Caco-2 (cell line): ENCODE measurements around the gene MAN1A1. TPM values are rescaled to one million over a fixed set of nuclear protein-coding genes. Genes with fewer than 3 reads are reported as not detected.
A peak's percentile ranks its signal among the peaks of the same experiment; 100 is the strongest.

Experiments used
- BruUV-seq: library from RNA; stranded (reverse); fragments of 400-500 nt; replicated peaks from 2 replicates; lab custom pipeline; 2021; lab: Mats Ljungman, UMichigan
- CTCF ChIA-PET: fragments of 300-600 bp; sonication (Branson Sonifier 250); formaldehyde crosslinking; loops from one replicate; lab custom pipeline; 2022; ENCODE audit warnings: antibody characterized with exemption; lab: Charles Lee
- POLR2A ChIA-PET: fragments of 300-600 bp; sonication (Branson Sonifier 250); formaldehyde crosslinking; loops from one replicate; lab custom pipeline; 2022; ENCODE audit warnings: antibody characterized with exemption; lab: Charles Lee
- DNase-seq, 2 experiments: peaks; one replicate each; pipeline versions ENCODE4 v3.0.0 to v3.0.0-alpha.2; 2020 to 2022
- H3K27me3 ChIP-seq: replicated peaks from 2 replicates; pipeline ENCODE4 v1.6.0; 2011; ENCODE audit warnings: low read length; ENCODE audit not compliant: control insufficient read depth, insufficient read depth
- H3K36me3 ChIP-seq: 2 replicates; pipeline ENCODE4 v1.5.1; 2011; ENCODE audit warnings: low read length; ENCODE audit not compliant: control insufficient read depth, insufficient read depth
- H3K4me1 ChIP-seq: fragments of 250-450 bp; sonication (Bioruptor Pico); 2 replicates; pipeline ENCODE4 v1.5.1; 2020; ENCODE audit warnings: mild to moderate bottlenecking
- H3K4me3 ChIP-seq: 2 replicates; pipeline ENCODE4 v1.5.1; 2011; ENCODE audit warnings: low read depth, mild to moderate bottlenecking, control low read depth, low read length
- H3K9me3 ChIP-seq: fragments of 250-450 bp; sonication (Bioruptor Pico); 2 replicates; pipeline ENCODE4 v1.5.1; 2020; ENCODE audit warnings: mild to moderate bottlenecking, moderate library complexity
- H3K27ac Mint-ChIP-seq: one replicate; pipeline ENCODE4 v1.8.0; 2022; ENCODE audit warnings: mixed read lengths; ENCODE audit not compliant: unreplicated experiment
- H3K27me3 Mint-ChIP-seq: one replicate; pipeline ENCODE4 v1.8.0; 2022; ENCODE audit warnings: mixed read lengths; ENCODE audit not compliant: insufficient read depth, unreplicated experiment
- H3K36me3 Mint-ChIP-seq: one replicate; pipeline ENCODE4 v1.8.0; 2022; ENCODE audit warnings: mild to moderate bottlenecking, mixed read lengths; ENCODE audit not compliant: insufficient read depth, unreplicated experiment
- H3K4me1 Mint-ChIP-seq: one replicate; pipeline ENCODE4 v1.8.0; 2022; ENCODE audit warnings: low read depth, mixed read lengths; ENCODE audit not compliant: unreplicated experiment
- H3K4me3 Mint-ChIP-seq: one replicate; pipeline ENCODE4 v1.8.0; 2022; ENCODE audit warnings: mild to moderate bottlenecking, moderate library complexity, mixed read lengths; ENCODE audit not compliant: unreplicated experiment
- H3K9me3 Mint-ChIP-seq: one replicate; pipeline ENCODE4 v1.8.0; 2022; ENCODE audit warnings: mixed read lengths; ENCODE audit not compliant: unreplicated experiment
- intact Hi-C: fragments of 100-400 bp; cut with micrococcal nuclease; formaldehyde crosslinking; loops from one replicate; pipeline ENCODE4 v1.10.0; 2022; ENCODE audit not compliant: unreplicated experiment
- total RNA-seq: library from RNA; stranded (reverse); gene quantifications from 2 replicates; pipeline ENCODE4 v1.2.3, GENCODE V29; 2022
- TF ChIP-seq, protein P1 (sequence below), 2 experiments: fragments of 200-600 bp in 1 of 2; IDR thresholded peaks; 1 replicate in 1 of 2; 2 replicates in 1 of 2; pipeline versions ENCODE4 v1.5.1 to v1.8.0; 2011 to 2022; ENCODE audit warnings: antibody characterized with exemption in 1 of 2, control low read depth in 1 of 2, inconsistent platforms in 1 of 2, low read depth in 1 of 2, low read length in 1 of 2, mild to moderate bottlenecking in 1 of 2, moderate library complexity in 1 of 2; ENCODE audit not compliant: insufficient read depth in 1 of 2, severe bottlenecking in 1 of 2, unreplicated experiment in 1 of 2

The MAN1A1 gene
- total RNA-seq, 1 experiment from 2014 or later: 28.7 TPM

DNA sequence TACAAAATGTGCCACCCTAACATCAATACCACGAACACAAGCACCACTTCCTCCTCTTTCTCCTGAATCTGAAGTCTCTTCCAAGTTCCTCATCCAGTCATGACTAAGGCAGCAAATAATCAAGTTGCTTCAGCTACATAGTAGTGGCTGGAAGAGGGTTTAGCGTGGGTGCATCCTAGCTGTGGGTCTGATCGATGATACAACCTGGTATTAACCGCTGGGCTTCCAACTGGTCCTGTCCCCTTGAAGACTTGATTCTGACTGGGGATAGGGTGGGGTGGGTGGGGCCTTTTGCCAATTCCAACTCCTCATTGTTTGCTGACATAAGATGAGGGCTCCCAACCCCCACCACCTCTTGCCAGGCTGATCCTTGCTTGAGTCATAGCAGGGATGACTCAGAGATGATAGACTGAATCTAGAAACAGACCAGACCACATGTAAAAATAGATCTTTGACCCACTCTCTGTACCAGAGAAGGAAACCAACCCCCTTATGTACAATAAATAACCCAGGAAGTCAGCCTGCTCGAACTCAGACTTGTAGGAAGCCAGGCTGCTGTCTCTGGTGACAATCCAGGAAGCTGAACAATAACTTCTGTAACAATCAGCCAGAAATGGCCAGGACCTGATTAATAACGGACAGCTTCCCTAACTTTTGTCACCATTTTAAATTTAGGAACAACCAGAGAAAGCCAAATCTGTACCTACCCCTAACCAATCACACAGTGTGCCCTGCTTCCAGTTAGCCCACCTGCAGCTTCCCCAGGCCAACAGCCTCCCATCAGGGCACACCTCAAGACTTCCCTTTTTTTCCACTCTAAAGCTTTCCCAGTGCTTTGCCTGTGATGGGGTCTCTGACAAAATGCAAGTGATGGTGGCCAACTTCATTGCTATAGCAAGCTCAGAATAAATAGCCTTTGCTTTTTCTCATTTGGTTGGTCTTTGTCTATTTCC is 202.2 kb downstream of the MAN1A1 start:
- peaks cover 18% of the 10 kb centered on the region for H3K4me1 ChIP-seq
- no peaks in the 10 kb centered on the region for H3K27me3 Mint-ChIP-seq
- H3K27ac Mint-ChIP-seq: peak overlapping the region; percentile 66
- no TSS peak for BruUV-seq
- CTCF ChIA-PET: interaction anchor here (0.9 to 3.0 kb wide), 3 partner anchors 9 to 200 kb away, joined by 3 to 13 read pairs (median 8); no protein-coding TSS in a partner anchor
- H3K27me3 ChIP-seq: no peaks in the 10 kb centered on the region
- peaks cover 9% of the 10 kb centered on the region for H3K9me3 Mint-ChIP-seq
- H3K9me3 ChIP-seq: no peaks in the 10 kb centered on the region
- peaks cover 22% of the 10 kb centered on the region for H3K4me1 Mint-ChIP-seq
- POLR2A ChIA-PET: no interaction called here
- no peaks in the 10 kb centered on the region for H3K36me3 ChIP-seq
- H3K4me3 ChIP-seq: no peak overlapping the region
- H3K36me3 Mint-ChIP-seq: no peaks in the 10 kb centered on the region
- H3K4me3 Mint-ChIP-seq: no peak overlapping the region
- intact Hi-C loops: loop anchor here (2.0 to 10.0 kb wide), 4 partner anchors 23 to 831 kb away; no protein-coding TSS in a partner anchor
- TF ChIP-seq, protein P1, sequence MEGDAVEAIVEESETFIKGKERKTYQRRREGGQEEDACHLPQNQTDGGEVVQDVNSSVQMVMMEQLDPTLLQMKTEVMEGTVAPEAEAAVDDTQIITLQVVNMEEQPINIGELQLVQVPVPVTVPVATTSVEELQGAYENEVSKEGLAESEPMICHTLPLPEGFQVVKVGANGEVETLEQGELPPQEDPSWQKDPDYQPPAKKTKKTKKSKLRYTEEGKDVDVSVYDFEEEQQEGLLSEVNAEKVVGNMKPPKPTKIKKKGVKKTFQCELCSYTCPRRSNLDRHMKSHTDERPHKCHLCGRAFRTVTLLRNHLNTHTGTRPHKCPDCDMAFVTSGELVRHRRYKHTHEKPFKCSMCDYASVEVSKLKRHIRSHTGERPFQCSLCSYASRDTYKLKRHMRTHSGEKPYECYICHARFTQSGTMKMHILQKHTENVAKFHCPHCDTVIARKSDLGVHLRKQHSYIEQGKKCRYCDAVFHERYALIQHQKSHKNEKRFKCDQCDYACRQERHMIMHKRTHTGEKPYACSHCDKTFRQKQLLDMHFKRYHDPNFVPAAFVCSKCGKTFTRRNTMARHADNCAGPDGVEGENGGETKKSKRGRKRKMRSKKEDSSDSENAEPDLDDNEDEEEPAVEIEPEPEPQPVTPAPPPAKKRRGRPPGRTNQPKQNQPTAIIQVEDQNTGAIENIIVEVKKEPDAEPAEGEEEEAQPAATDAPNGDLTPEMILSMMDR (IDR thresholded peaks at IDR 0.05; ENCODE audit: insufficient read depth in 1 of 2, low read depth in 1 of 2, low read length in 1 of 2, severe bottlenecking in 1 of 2, unreplicated experiment in 1 of 2): no peak
- DNase-seq: peak; percentile 21 to 53

DNA sequence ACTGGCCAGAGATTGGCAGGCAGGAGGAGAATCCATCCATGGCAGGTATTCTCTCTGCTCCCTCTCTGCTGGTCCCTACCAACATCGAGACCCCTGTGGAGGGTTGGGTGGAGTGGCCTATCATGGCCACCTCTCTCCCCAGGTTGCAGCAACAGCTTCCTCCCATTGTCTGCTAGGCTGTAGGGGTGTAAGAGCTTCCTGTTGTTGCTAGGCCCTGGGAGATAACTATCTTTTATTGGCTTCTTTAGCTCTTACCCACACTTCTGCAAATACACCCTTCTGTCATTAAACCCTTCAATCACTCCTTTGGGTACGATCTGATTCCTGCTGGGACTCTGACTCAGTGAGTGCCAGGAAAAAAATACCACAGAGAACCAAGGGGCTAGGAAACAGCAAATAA is 204.4 kb downstream of the MAN1A1 start:
- Histone ChIP-seq H3K9me3 (no peaks in the 10 kb centered on the region), H3K27me3 (no peaks in the 10 kb centered on the region), H3K4me1 (peaks cover 18% of the 10 kb centered on the region), H3K4me3 (no peak overlapping the region), H3K36me3 (no peaks in the 10 kb centered on the region)
- intact Hi-C loops: loop anchor here (10.0 kb wide), 1 partner anchor 380 kb away; no protein-coding TSS in a partner anchor
- POLR2A ChIA-PET: no interaction called here
- Mint-ChIP-seq H3K9me3 (peaks cover 9% of the 10 kb centered on the region), H3K4me1 (peaks cover 23% of the 10 kb centered on the region), H3K27ac (no peak overlapping the region), H3K36me3 (no peaks in the 10 kb centered on the region), H3K27me3 (no peaks in the 10 kb centered on the region), H3K4me3 (no peak overlapping the region)
- BruUV-seq: no TSS peak
- no peak for DNase-seq
- TF ChIP-seq, protein P1 (IDR thresholded peaks at IDR 0.05; ENCODE audit: insufficient read depth in 1 of 2, low read depth in 1 of 2, low read length in 1 of 2, severe bottlenecking in 1 of 2, unreplicated experiment in 1 of 2): no peak
- CTCF ChIA-PET: no interaction called here

DNA sequence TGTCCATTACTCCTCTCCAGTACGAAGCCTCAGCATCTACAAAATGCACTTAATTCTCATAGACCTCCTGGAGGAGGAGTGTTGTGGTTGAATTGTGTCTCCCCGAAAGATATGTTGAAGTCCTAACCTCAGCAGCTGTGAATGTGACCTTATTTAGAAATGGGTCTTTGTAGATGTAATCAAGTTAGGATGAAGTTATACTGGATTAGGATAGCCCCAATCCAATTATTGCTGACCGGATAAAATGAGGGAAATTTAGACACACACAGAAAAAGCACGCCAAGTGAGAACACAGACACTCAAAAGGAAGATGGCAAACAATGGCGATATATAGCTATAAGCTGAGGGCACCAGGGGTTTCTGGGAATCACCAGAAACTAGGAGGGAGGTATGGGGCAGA is 206.9 kb downstream of the MAN1A1 start:
- CTCF ChIA-PET: no interaction called here

More for the DNA sequence above, 206.9 kb downstream of the MAN1A1 start:
- no peaks in the 10 kb centered on the region for H3K9me3 ChIP-seq
- DNase-seq: no peak
- H3K36me3 Mint-ChIP-seq: no peaks in the 10 kb centered on the region
- intact Hi-C loops: loop anchor here (10.0 kb wide), 1 partner anchor 382 kb away; no protein-coding TSS in a partner anchor
- H3K27me3 Mint-ChIP-seq: no peaks in the 10 kb centered on the region
- no peak overlapping the region for H3K27ac Mint-ChIP-seq
- no peak overlapping the region for H3K4me3 ChIP-seq
- peaks cover 9% of the 10 kb centered on the region for H3K4me1 ChIP-seq
- H3K9me3 Mint-ChIP-seq: peaks cover 9% of the 10 kb centered on the region
- H3K4me3 Mint-ChIP-seq: no peak overlapping the region
- peaks cover 26% of the 10 kb centered on the region for H3K4me1 Mint-ChIP-seq
- no peaks in the 10 kb centered on the region for H3K36me3 ChIP-seq
- TF ChIP-seq, protein P1 (IDR thresholded peaks at IDR 0.05; ENCODE audit: insufficient read depth in 1 of 2, low read depth in 1 of 2, low read length in 1 of 2, severe bottlenecking in 1 of 2, unreplicated experiment in 1 of 2): no peak
- POLR2A ChIA-PET: no interaction called here
- H3K27me3 ChIP-seq: no peaks in the 10 kb centered on the region; the same call in 1 of the 2 replicates
- BruUV-seq: no TSS peak
